ENCODE measurements around the gene PSMA3.

PSMA3 gene

DNA sequence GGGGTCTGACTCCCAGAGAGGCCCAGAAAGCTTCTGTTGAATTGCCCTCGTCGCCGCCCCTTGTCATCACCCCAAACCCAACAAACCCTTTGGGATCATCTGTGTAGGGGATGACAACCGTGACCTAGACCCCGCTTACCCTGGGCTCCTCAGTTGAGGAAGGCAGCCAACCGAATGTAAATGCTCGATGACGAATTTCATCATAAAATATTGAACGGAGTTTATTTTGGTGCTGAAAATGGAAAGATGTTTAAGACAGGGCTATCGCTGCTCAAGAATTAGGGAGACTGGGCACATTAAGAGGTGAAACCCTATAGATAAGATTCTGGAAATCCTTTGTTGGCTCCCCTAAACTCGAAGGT lies 44.2 kb upstream of the PSMA3 start:
- Histone ChIP-seq H3K9ac (peak overlapping the region; percentile 43; the same call in 1 of the 2 replicates), H3K4me1 (ENCODE audit: low read depth, poor library complexity, severe bottlenecking) (peaks cover 7% of the 10 kb centered on the region), H3K27ac (peak overlapping the region; percentile 50; the same call in 1 of the 2 replicates), H3K79me2 (ENCODE audit: insufficient read depth, low read depth) (peaks cover 18% of the 10 kb centered on the region; the same call in 1 of the 2 replicates), H3K4me2 (peak overlapping the region; percentile 92), H2AFZ (ENCODE audit: low read depth) (peak overlapping the region; percentile 50), H3K36me3 (ENCODE audit: insufficient read depth) (no peaks in the 10 kb centered on the region), H3K27me3 (ENCODE audit: insufficient read depth, low read depth) (no peaks in the 10 kb centered on the region), H3K4me3 (IDR thresholded peaks at IDR 0.05; ENCODE audit: insufficient read depth, low read depth, low read length) (no peak overlapping the region), H4K20me1 (ENCODE audit: insufficient read depth) (no peaks in the 10 kb centered on the region)
- no peak for TF ChIP-seq CTCF (conservative IDR thresholded peaks at IDR 0.05; ENCODE audit: low read depth, low read length)

- Histone ChIP-seq H3K27me3 (ENCODE audit: insufficient read depth, low read depth) (no peaks in the 10 kb centered on the region), H3K27ac (peak overlapping the region; percentile 50; the same call in 1 of the 2 replicates)
Measured at GRCh38 chr14:58200846-58201245, 43.8 kb upstream of the PSMA3 start.

DNA sequence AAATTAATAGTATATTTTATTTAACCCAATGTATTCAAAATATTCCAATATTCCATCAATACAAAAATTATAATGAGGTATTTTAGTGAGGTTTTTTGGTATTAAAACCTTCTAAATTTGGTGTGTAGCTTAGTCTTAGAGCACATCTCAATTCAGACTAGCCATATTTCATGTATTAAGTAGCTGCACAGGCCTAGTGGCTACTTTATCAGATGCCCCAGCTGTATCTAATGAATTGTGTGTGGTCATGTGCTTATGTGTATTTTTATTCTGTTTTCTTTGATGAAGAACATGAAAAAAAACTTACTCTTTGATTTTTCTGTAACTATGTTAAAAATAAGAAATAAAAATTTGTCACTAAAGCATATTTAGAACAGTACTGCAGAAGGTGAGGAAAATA lies 31.5 kb upstream of the PSMA3 start:
- Histone ChIP-seq H3K4me1 (ENCODE audit: low read depth, poor library complexity, severe bottlenecking) (no peaks in the 10 kb centered on the region), H3K79me2 (ENCODE audit: insufficient read depth, low read depth) (no peaks in the 10 kb centered on the region), H3K36me3 (ENCODE audit: insufficient read depth) (no peaks in the 10 kb centered on the region), H2AFZ (ENCODE audit: low read depth) (no peak overlapping the region), H3K27ac (no peak overlapping the region), H3K9ac (no peak overlapping the region), H4K20me1 (ENCODE audit: insufficient read depth) (no peaks in the 10 kb centered on the region), H3K4me3 (IDR thresholded peaks at IDR 0.05; ENCODE audit: insufficient read depth, low read depth, low read length) (no peak overlapping the region), H3K27me3 (ENCODE audit: insufficient read depth, low read depth) (no peaks in the 10 kb centered on the region), H3K4me2 (no peak overlapping the region)
- TF ChIP-seq CTCF (conservative IDR thresholded peaks at IDR 0.05; ENCODE audit: low read depth, low read length) = no peak

More at GRCh38 chr14:58200846-58201245, 43.8 kb upstream of the PSMA3 start:
- Histone ChIP-seq H2AFZ (ENCODE audit: low read depth) (peak overlapping the region; percentile 50; the same call in 1 of the 2 replicates), H3K9ac (peak overlapping the region; percentile 43; the same call in 1 of the 2 replicates), H3K79me2 (ENCODE audit: insufficient read depth, low read depth) (peaks cover 18% of the 10 kb centered on the region; the same call in 1 of the 2 replicates), H4K20me1 (ENCODE audit: insufficient read depth) (no peaks in the 10 kb centered on the region), H3K4me3 (IDR thresholded peaks at IDR 0.05; ENCODE audit: insufficient read depth, low read depth, low read length) (no peak overlapping the region), H3K36me3 (ENCODE audit: insufficient read depth) (no peaks in the 10 kb centered on the region), H3K4me1 (ENCODE audit: low read depth, poor library complexity, severe bottlenecking) (peaks cover 7% of the 10 kb centered on the region), H3K4me2 (peak overlapping the region; percentile 92)
- no peak for TF ChIP-seq CTCF (conservative IDR thresholded peaks at IDR 0.05; ENCODE audit: low read depth, low read length)

GRCh38 chr14:58215191-58215914 lies 29.3 kb upstream of the PSMA3 start:
- Histone ChIP-seq H2AFZ (ENCODE audit: low read depth) (no peak overlapping the region), H3K4me3 (IDR thresholded peaks at IDR 0.05; ENCODE audit: insufficient read depth, low read depth, low read length) (no peak overlapping the region), H3K4me1 (ENCODE audit: low read depth, poor library complexity, severe bottlenecking) (no peaks in the 10 kb centered on the region), H3K36me3 (ENCODE audit: insufficient read depth) (no peaks in the 10 kb centered on the region), H4K20me1 (ENCODE audit: insufficient read depth) (no peaks in the 10 kb centered on the region), H3K4me2 (no peak overlapping the region), H3K9ac (no peak overlapping the region), H3K79me2 (ENCODE audit: insufficient read depth, low read depth) (no peaks in the 10 kb centered on the region), H3K27ac (no peak overlapping the region), H3K27me3 (ENCODE audit: insufficient read depth, low read depth) (no peaks in the 10 kb centered on the region)
- no peak for TF ChIP-seq CTCF (conservative IDR thresholded peaks at IDR 0.05; ENCODE audit: low read depth, low read length)

Data from KMS-11 (cell line).